ENCODE measurements around the gene KRT80. TPM values are rescaled to one million over a fixed set of nuclear protein-coding genes. Genes with fewer than 3 reads are reported as not detected.

Gene KRT80
- total RNA-seq, 3 donors from 2014 or later = 2.9 to 9.8 TPM; not detected in 1

DNA sequence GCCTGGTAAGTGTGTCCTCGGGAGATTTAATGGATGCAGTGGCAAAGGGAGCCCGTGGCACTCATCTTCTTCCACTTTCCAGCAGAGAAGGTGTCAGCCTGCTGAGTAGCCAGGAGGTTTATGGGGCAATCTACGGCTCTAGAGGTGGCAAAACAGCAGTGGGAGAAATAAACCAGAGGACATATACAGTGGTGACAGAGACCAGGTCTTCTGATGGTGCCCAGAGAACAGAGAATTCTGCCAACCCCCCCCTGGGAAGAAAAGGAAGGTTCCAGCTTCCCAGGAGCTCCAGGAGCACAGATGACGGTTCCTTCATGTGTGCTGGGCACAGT, 69.3 kb downstream of the KRT80 start:
- no peaks in the 10 kb centered on the region for H3K9me3 ChIP-seq
- no peak for DNase-seq (ENCODE audit: low spot score in 2 of 2)
- H3K4me1 ChIP-seq = peaks cover 0 to 6% of the 10 kb centered on the region in 2 donors
- no peak overlapping the region for H3K4me3 ChIP-seq
- intact Hi-C loops (cut with DNase I; ENCODE audit: low total_unique reads) = loop anchor here (2.0 kb wide), 1 partner anchor 16 kb away; no protein-coding TSS in a partner anchor
- H3K36me3 ChIP-seq = no peaks in the 10 kb centered on the region
- no peak for TF ChIP-seq POLR2A (IDR thresholded peaks at IDR 0.05)
- TF ChIP-seq, protein P1, sequence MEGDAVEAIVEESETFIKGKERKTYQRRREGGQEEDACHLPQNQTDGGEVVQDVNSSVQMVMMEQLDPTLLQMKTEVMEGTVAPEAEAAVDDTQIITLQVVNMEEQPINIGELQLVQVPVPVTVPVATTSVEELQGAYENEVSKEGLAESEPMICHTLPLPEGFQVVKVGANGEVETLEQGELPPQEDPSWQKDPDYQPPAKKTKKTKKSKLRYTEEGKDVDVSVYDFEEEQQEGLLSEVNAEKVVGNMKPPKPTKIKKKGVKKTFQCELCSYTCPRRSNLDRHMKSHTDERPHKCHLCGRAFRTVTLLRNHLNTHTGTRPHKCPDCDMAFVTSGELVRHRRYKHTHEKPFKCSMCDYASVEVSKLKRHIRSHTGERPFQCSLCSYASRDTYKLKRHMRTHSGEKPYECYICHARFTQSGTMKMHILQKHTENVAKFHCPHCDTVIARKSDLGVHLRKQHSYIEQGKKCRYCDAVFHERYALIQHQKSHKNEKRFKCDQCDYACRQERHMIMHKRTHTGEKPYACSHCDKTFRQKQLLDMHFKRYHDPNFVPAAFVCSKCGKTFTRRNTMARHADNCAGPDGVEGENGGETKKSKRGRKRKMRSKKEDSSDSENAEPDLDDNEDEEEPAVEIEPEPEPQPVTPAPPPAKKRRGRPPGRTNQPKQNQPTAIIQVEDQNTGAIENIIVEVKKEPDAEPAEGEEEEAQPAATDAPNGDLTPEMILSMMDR (IDR thresholded peaks at IDR 0.05) = no peak
- TF ChIP-seq POLR2AphosphoS5 (IDR thresholded peaks at IDR 0.05) = no peak
- H3K27me3 ChIP-seq = no peaks in the 10 kb centered on the region
- H3K27ac ChIP-seq = no peak overlapping the region

GRCh38 chr12:52121824-52122539, 69.8 kb downstream of the KRT80 start:
- Histone ChIP-seq H3K36me3 (no peaks in the 10 kb centered on the region), H3K9me3 (no peaks in the 10 kb centered on the region), H3K27me3 (no peaks in the 10 kb centered on the region), H3K4me1 (peaks cover 0 to 6% of the 10 kb centered on the region in 2 donors), H3K4me3 (no peak overlapping the region), H3K27ac (no peak overlapping the region)
- intact Hi-C loops (cut with DNase I; ENCODE audit: low total_unique reads) = loop anchor here (2.0 kb wide), 1 partner anchor 17 kb away; no protein-coding TSS in a partner anchor
- no peak for DNase-seq (ENCODE audit: low spot score in 2 of 2)
- no peak for TF ChIP-seq POLR2A (IDR thresholded peaks at IDR 0.05)
- TF ChIP-seq, protein P1 (IDR thresholded peaks at IDR 0.05) = peak; percentile 13 to 51 (median 46)

- no peak for TF ChIP-seq POLR2AphosphoS5 (IDR thresholded peaks at IDR 0.05)
- TF ChIP-seq POLR2A (IDR thresholded peaks at IDR 0.05) = no peak
- TF ChIP-seq, protein P1 (IDR thresholded peaks at IDR 0.05) = no peak
- intact Hi-C loops (cut with DNase I; ENCODE audit: low total_unique reads) = no loop called here
- Histone ChIP-seq H3K4me1 (peaks cover 0 to 6% of the 10 kb centered on the region in 2 donors), H3K36me3 (no peaks in the 10 kb centered on the region), H3K9me3 (no peaks in the 10 kb centered on the region), H3K27me3 (no peaks in the 10 kb centered on the region), H3K27ac (no peak overlapping the region), H3K4me3 (no peak overlapping the region)
- no peak for DNase-seq (ENCODE audit: low spot score in 2 of 2)
These were observed 70.6 kb downstream of the KRT80 start for GRCh38 chr12:52120951-52121823.

DNA sequence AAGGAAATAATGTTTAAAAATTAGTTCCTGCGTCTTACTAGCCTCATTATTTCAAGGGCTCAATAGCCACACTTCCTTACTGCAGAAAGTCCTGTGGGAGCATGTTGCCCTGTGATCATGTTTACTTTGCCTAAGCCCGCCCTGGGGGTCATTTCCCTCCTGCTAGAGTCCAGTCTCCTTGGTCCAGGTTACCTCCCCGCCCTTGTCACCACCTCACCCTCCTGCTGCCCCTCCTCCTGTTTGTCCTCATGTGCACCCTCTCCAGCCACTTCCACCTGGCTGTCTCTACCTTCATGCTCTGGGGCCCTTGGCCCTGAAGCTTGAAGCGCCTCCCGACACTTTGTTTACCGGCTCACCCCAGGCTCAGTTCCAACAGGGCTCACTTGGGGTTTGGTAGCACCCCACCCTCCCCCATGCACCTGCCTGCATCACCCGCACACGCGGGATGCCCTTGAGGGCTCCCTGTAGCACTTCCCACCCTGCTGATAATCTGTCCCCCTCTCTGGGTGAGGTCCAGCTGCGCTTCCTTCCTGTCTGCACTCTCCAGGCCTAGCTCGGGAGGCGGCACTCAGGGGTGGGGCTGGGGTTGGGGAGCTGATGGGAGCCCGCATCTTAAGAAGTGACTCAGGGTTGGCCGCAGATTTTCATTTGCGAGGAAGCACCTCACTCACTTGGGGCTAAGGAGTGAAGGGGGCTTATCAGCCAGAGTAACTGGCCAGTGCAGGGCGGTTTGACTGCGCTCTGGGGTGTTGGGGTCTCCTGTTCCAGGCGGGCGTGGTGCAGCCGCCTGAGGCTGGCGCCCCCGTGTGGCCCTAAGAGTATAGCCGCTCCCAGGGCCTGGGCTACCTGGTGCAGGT, 72.2 kb downstream of the KRT80 start:
- Histone ChIP-seq H3K27ac (peak overlapping the region in 1 of 2 donors; percentile 7), H3K4me3 (no peak overlapping the region), H3K36me3 (no peaks in the 10 kb centered on the region), H3K9me3 (no peaks in the 10 kb centered on the region), H3K4me1 (no peaks in the 10 kb centered on the region), H3K27me3 (no peaks in the 10 kb centered on the region)
- DNase-seq (ENCODE audit: low spot score in 2 of 2) = no peak
- no peak for TF ChIP-seq POLR2A (IDR thresholded peaks at IDR 0.05)
- TF ChIP-seq, protein P1 (IDR thresholded peaks at IDR 0.05) = peak in 2 of 3 donors; percentile 18 to 51
- intact Hi-C loops (cut with DNase I; ENCODE audit: low total_unique reads) = no loop called here

Other genes with a start within 250 kb of the KRT80 start
- 10 to 100 TPM; 12.3 to 26.3 (median 23.6) TPM for gene ACVR1B, start 240.3 kb downstream of the KRT80 start, total RNA-seq
- gene TAMALIN, start 185.1 kb downstream of the KRT80 start, total RNA-seq = 10 to 100 TPM in 2 of 3 donors, 1 to 10 TPM in 1; 8.5 to 27.2 (median 16.0) TPM
- 100 to 1,000 TPM in 1 of 3 donors, 10 to 100 TPM in 2; 35.7 to 154 (median 66.2) TPM for gene NR4A1, start 140.6 kb downstream of the KRT80 start, total RNA-seq
- 10 to 100 TPM; 35.0 to 54.2 (median 39.7) TPM for gene ATG101, start 122.0 kb downstream of the KRT80 start, total RNA-seq
- 1 to 10 TPM in 1 of 3 donors, not detected in 2; 1.3 TPM for gene SMIM41, start 112.3 kb downstream of the KRT80 start, total RNA-seq
- 1,000 to 10,000 TPM in 1 of 3 donors, 100 to 1,000 TPM in 1, 1 to 10 TPM in 1; 4.2 to 1,051 (median 358) TPM for gene KRT7, start 41.2 kb upstream of the KRT80 start, total RNA-seq
- gene KRT86, start 82.6 kb upstream of the KRT80 start, total RNA-seq = 1 to 10 TPM in 1 of 3 donors, under 1 TPM in 1, not detected in 1; 0.66 to 2.2 TPM
- 10 to 100 TPM in 1 of 3 donors, 1 to 10 TPM in 1, not detected in 1; 3.6 to 29.9 TPM for gene KRT81, start 99.5 kb upstream of the KRT80 start, total RNA-seq
- gene KRT83, start 129.4 kb upstream of the KRT80 start, total RNA-seq = under 1 TPM in 2 of 3 donors, not detected in 1; 0.33 to 0.59 TPM
- not detected for gene KRT85, start 175.5 kb upstream of the KRT80 start, total RNA-seq
- not detected for gene KRT84, start 193.6 kb upstream of the KRT80 start, total RNA-seq
- not detected for gene KRT82, start 214.3 kb upstream of the KRT80 start, total RNA-seq
- gene KRT75, start 242.4 kb upstream of the KRT80 start, total RNA-seq = not detected